KMS-11 (cell line): ENCODE results near the gene PRXL2A.
A peak's percentile ranks its signal among the peaks of the same experiment; 100 is the strongest.
"Not testable (repeated sequence)": the region's sequence is repeated elsewhere in the genome, so short reads cannot be mapped to it uniquely, and the experiment has no call there.

Experiments
- H2AFZ ChIP-seq: fragments of 200-600 bp; sonication (generic); 2 replicates; pipeline ENCODE4 v1.6.1; 2016; ENCODE audit warnings: antibody characterized with exemption, mixed run types, low read depth
- H3K27ac ChIP-seq: fragments of 200-600 bp; sonication (generic); 2 replicates; pipeline ENCODE4 v1.6.1; 2016; ENCODE audit warnings: mild to moderate bottlenecking, mixed run types
- H3K27me3 ChIP-seq: fragments of 200-600 bp; sonication (generic); 2 replicates; pipeline ENCODE4 v1.6.1; 2017; ENCODE audit warnings: mild to moderate bottlenecking, low read depth, mixed run types, moderate library complexity; ENCODE audit not compliant: insufficient read depth
- H3K36me3 ChIP-seq: fragments of 200-600 bp; sonication (generic); 2 replicates; pipeline ENCODE4 v1.6.1; 2017; ENCODE audit warnings: mild to moderate bottlenecking, mixed run types; ENCODE audit not compliant: insufficient read depth
- H3K4me1 ChIP-seq: fragments of 200-600 bp; sonication (generic); 2 replicates; pipeline ENCODE4 v1.6.1; 2016; ENCODE audit warnings: mild to moderate bottlenecking, low read depth, mixed run types; ENCODE audit not compliant: poor library complexity, severe bottlenecking
- H3K4me2 ChIP-seq: fragments of 200-600 bp; sonication (generic); 2 replicates; pipeline ENCODE4 v1.7.0; 2016; ENCODE audit warnings: mild to moderate bottlenecking, mixed run types
- H3K4me3 ChIP-seq: fragments of 200-600 bp; sonication (generic); IDR thresholded peaks from 2 replicates; pipeline ENCODE4 v1.6.1; 2017; ENCODE audit warnings: low read depth, low read length, mixed read lengths; ENCODE audit not compliant: insufficient read depth
- H3K79me2 ChIP-seq: fragments of 200-600 bp; sonication (generic); 2 replicates; pipeline ENCODE4 v1.6.1; 2016; ENCODE audit warnings: low read depth, mixed run types; ENCODE audit not compliant: insufficient read depth
- H3K9ac ChIP-seq: fragments of 200-600 bp; sonication (generic); 2 replicates; pipeline ENCODE4 v1.6.1; 2016; ENCODE audit warnings: mild to moderate bottlenecking, mixed run types
- H4K20me1 ChIP-seq: fragments of 200-600 bp; sonication (generic); 2 replicates; pipeline ENCODE4 v1.6.1; 2016; ENCODE audit warnings: mild to moderate bottlenecking, mixed run types; ENCODE audit not compliant: insufficient read depth
- CTCF ChIP-seq: fragments of 200-600 bp; sonication (generic); conservative IDR thresholded peaks from 2 replicates; pipeline ENCODE4 v1.6.1; 2017; ENCODE audit warnings: low read depth, mild to moderate bottlenecking, antibody characterized with exemption, low read length, moderate library complexity, mixed read lengths

Gene PRXL2A

GRCh38 chr10:80408242-80409101 lies at the start of gene PRXL2A:
Gene PRXL2A, plus strand, starts transcription at chr10:80408551. Its CDS starts 11,917 bp downstream, at chr10:80420468.
- no peaks in the 10 kb centered on the region for H3K27me3 ChIP-seq
- peak within 1 kb of the TSS; percentile 57 for H3K9ac ChIP-seq
- H3K4me2 ChIP-seq = peak within 1 kb of the TSS; percentile 71
- H3K27ac ChIP-seq = no peak within 1 kb of the TSS
- H3K36me3 ChIP-seq = no peaks in the 10 kb centered on the region
- H3K79me2 ChIP-seq = no peaks in the 10 kb centered on the region
- H3K4me1 ChIP-seq = no peaks in the 10 kb centered on the region
- peak within 1 kb of the TSS; percentile 89 for H2AFZ ChIP-seq
- H4K20me1 ChIP-seq = no peaks in the 10 kb centered on the region
- H3K4me3 ChIP-seq = no peak within 1 kb of the TSS
- no peak for TF ChIP-seq CTCF

- not testable (repeated sequence) for H3K27ac ChIP-seq, H3K36me3 ChIP-seq, H3K4me2 ChIP-seq, H2AFZ ChIP-seq, H3K9ac ChIP-seq, H3K79me2 ChIP-seq, H3K4me3 ChIP-seq, H3K4me1 ChIP-seq, H4K20me1 ChIP-seq, H3K27me3 ChIP-seq
Observed at GRCh38 chr10:80358925-80359324, 49.4 kb upstream of the PRXL2A start.

GRCh38 chr10:80359644-80360043 lies 48.7 kb upstream of the PRXL2A start:
- TF ChIP-seq CTCF = no peak
- Histone ChIP-seq H3K9ac (no peak overlapping the region), H2AFZ (no peak overlapping the region), H3K4me1 (no peaks in the 10 kb centered on the region), H3K79me2 (no peaks in the 10 kb centered on the region), H3K27me3 (no peaks in the 10 kb centered on the region), H3K4me3 (no peak overlapping the region), H4K20me1 (no peaks in the 10 kb centered on the region), H3K36me3 (no peaks in the 10 kb centered on the region), H3K4me2 (no peak overlapping the region), H3K27ac (no peak overlapping the region)

- no peak for TF ChIP-seq CTCF
- H3K36me3 ChIP-seq = no peaks in the 10 kb centered on the region
- no peaks in the 10 kb centered on the region for H3K4me1 ChIP-seq
- H4K20me1 ChIP-seq = no peaks in the 10 kb centered on the region
- H3K79me2 ChIP-seq = no peaks in the 10 kb centered on the region
- no peaks in the 10 kb centered on the region for H3K27me3 ChIP-seq
- H3K4me3 ChIP-seq = no peak overlapping the region
- H2AFZ ChIP-seq = no peak overlapping the region
- no peak overlapping the region for H3K27ac ChIP-seq
- no peak overlapping the region for H3K4me2 ChIP-seq
- no peak overlapping the region for H3K9ac ChIP-seq
Observed at GRCh38 chr10:80365510-80365909, 42.8 kb upstream of the PRXL2A start.

GRCh38 chr10:80371467-80371866 lies 36.9 kb upstream of the PRXL2A start:
- H3K4me2 ChIP-seq = no peak overlapping the region
- no peak overlapping the region for H3K27ac ChIP-seq
- no peak overlapping the region for H3K4me3 ChIP-seq
- no peak for TF ChIP-seq CTCF
- H4K20me1 ChIP-seq = no peaks in the 10 kb centered on the region
- no peaks in the 10 kb centered on the region for H3K36me3 ChIP-seq
- no peaks in the 10 kb centered on the region for H3K79me2 ChIP-seq
- H3K9ac ChIP-seq = no peak overlapping the region
- no peak overlapping the region for H2AFZ ChIP-seq
- no peaks in the 10 kb centered on the region for H3K27me3 ChIP-seq
- H3K4me1 ChIP-seq = no peaks in the 10 kb centered on the region
